WTC11 (cell line): ENCODE data around the gene ZNF668. TPM values are rescaled to one million over a fixed set of nuclear protein-coding genes. Genes with fewer than 3 reads are reported as not detected.
"Not testable (repeated sequence)": the region's sequence is repeated elsewhere in the genome, so short reads cannot be mapped to it uniquely, and the experiment has no call there.

ENCODE experiments used
- ATAC-seq: fragments of 200-7000 bp; cut with Tn5 transposase; 2 replicates; pipeline ENCODE4 v1.10.0; 2021; ENCODE audit warnings: mild to moderate bottlenecking, moderate library complexity
- CTCF ChIA-PET: fragments of 300-600 bp; sonication (Branson Sonifier 250); formaldehyde crosslinking; loops from one replicate; lab custom pipeline; 2021; ENCODE audit warnings: antibody characterized with exemption; lab: Charles Lee
- POLR2A ChIA-PET: fragments of 350-600 bp; sonication (Branson Sonifier 250); formaldehyde crosslinking; loops from one replicate; lab custom pipeline; 2021; ENCODE audit warnings: antibody characterized with exemption; lab: Charles Lee
- DNase-seq: peaks from one replicate; pipeline ENCODE4 v3.0.0; 2021; ENCODE audit warnings: low spot score
- H3K27ac Mint-ChIP-seq: 2 replicates; pipeline ENCODE4 v1.8.0; 2021; ENCODE audit warnings: mixed read lengths
- H3K27me3 Mint-ChIP-seq: 2 replicates; pipeline ENCODE4 v1.8.0; 2021; ENCODE audit warnings: low read depth, mild to moderate bottlenecking, moderate library complexity, mixed read lengths
- H3K36me3 Mint-ChIP-seq: 2 replicates; pipeline ENCODE4 v1.8.0; 2021; ENCODE audit warnings: mixed read lengths
- H3K4me1 Mint-ChIP-seq: 2 replicates; pipeline ENCODE4 v1.8.0; 2022; ENCODE audit warnings: mixed read lengths
- H3K4me3 Mint-ChIP-seq: 2 replicates; pipeline ENCODE4 v1.8.0; 2021; ENCODE audit warnings: mild to moderate bottlenecking, moderate library complexity, mixed read lengths
- H3K9me3 Mint-ChIP-seq: 2 replicates; pipeline ENCODE4 v1.8.0; 2021; ENCODE audit warnings: mixed read lengths
- CTCF ChIP-seq: fragments of 200-600 bp; IDR thresholded peaks from 2 replicates; pipeline ENCODE4 v1.8.0; 2022; ENCODE audit warnings: antibody characterized with exemption
- E2F1 ChIP-seq: sonication (generic); formaldehyde crosslinking; IDR thresholded peaks from 2 replicates; pipeline ENCODE4 v1.8.0; 2022; ENCODE audit warnings: mild to moderate bottlenecking, missing genetic modification reagents
- GABPB1 ChIP-seq: sonication (generic); formaldehyde crosslinking; IDR thresholded peaks from 2 replicates; pipeline ENCODE4 v1.8.1; 2023; ENCODE audit warnings: mild to moderate bottlenecking, missing genetic modification reagents
- HMGA2 ChIP-seq: fragments of 250-450 bp; sonication (Bioruptor Pico); IDR thresholded peaks from 2 replicates; pipeline ENCODE4 v1.4.0; 2021; ENCODE audit warnings: mild to moderate bottlenecking, moderate library complexity
- MAX ChIP-seq: sonication (generic); formaldehyde crosslinking; IDR thresholded peaks from 2 replicates; pipeline ENCODE4 v1.8.0; 2022; ENCODE audit warnings: mild to moderate bottlenecking, missing genetic modification reagents
- PREB ChIP-seq: sonication (generic); formaldehyde crosslinking; IDR thresholded peaks from 2 replicates; pipeline ENCODE4 v1.8.1; 2022; ENCODE audit warnings: mild to moderate bottlenecking, missing genetic modification reagents, moderate library complexity, borderline replicate concordance
- STAT6 ChIP-seq: sonication (generic); formaldehyde crosslinking; conservative IDR thresholded peaks from 2 replicates; pipeline ENCODE4 v1.8.1; 2023; ENCODE audit warnings: mild to moderate bottlenecking, low read depth, missing genetic modification reagents, moderate library complexity
- USF1 ChIP-seq: sonication (generic); formaldehyde crosslinking; IDR thresholded peaks from 2 replicates; pipeline ENCODE4 v1.8.0; 2022; ENCODE audit warnings: mild to moderate bottlenecking, missing genetic modification reagents
- USF2 ChIP-seq: sonication (generic); formaldehyde crosslinking; IDR thresholded peaks from 2 replicates; pipeline ENCODE4 v1.8.1; 2023; ENCODE audit warnings: mild to moderate bottlenecking, missing genetic modification reagents, moderate library complexity
- ZNF416 ChIP-seq: fragments of 250-450 bp; sonication (Bioruptor Pico); IDR thresholded peaks from 2 replicates; pipeline ENCODE4 v1.9.0; 2021; ENCODE audit warnings: mild to moderate bottlenecking, inconsistent platforms
- total RNA-seq: library from RNA; stranded (reverse); gene quantifications from 3 replicates; pipeline ENCODE4 v1.2.3, GENCODE V29; 2021

Gene ZNF668
- total RNA-seq, 1 experiment from 2014 or later = 17.3 TPM

GRCh38 chr16:31105677-31106213 is 31.7 kb upstream of the ZNF668 start:
- no peak overlapping the region for H3K4me3 Mint-ChIP-seq
- peaks cover 7% of the 10 kb centered on the region for H3K27me3 Mint-ChIP-seq
- peak; percentile 95 for DNase-seq
- no peaks in the 10 kb centered on the region for H3K9me3 Mint-ChIP-seq
- H3K4me1 Mint-ChIP-seq = peaks cover 9% of the 10 kb centered on the region; the same call in 1 of the 2 replicates
- H3K36me3 Mint-ChIP-seq = peaks cover 12% of the 10 kb centered on the region
- TF ChIP-seq E2F1 = no peak
- peak; percentile 45 for TF ChIP-seq USF2 (CRISPR knock-in tag)
- no peak for TF ChIP-seq STAT6 (CRISPR knock-in tag)
- TF ChIP-seq CTCF = peak; percentile 86
- no peak for TF ChIP-seq ZNF416 (CRISPR knock-in tag)
- TF ChIP-seq HMGA2 (CRISPR knock-in tag) = peak; percentile 10; the same call in 1 of the 2 replicates
- peak; percentile 21; the same call in 1 of the 2 replicates for TF ChIP-seq USF1
- TF ChIP-seq MAX (CRISPR knock-in tag) = peak; percentile 59; the same call in 1 of the 2 replicates
- no peak for TF ChIP-seq PREB (CRISPR knock-in tag)
- peak; percentile 85 for TF ChIP-seq GABPB1 (CRISPR knock-in tag)
- TF ChIP-seq, all 79 proteins: peak for 6
- POLR2A ChIA-PET = interaction anchor here (0.5 kb wide), 1 partner anchor 11 kb away, joined by 4 read pairs; no protein-coding TSS in a partner anchor
- ATAC-seq = peak; percentile 79
- CTCF ChIA-PET = no interaction called here
- H3K27ac Mint-ChIP-seq = no peak overlapping the region

GRCh38 chr16:31100876-31101641 is 27.0 kb upstream of the ZNF668 start:
- POLR2A ChIA-PET, ATAC-seq, H3K27ac Mint-ChIP-seq, H3K4me3 Mint-ChIP-seq, H3K36me3 Mint-ChIP-seq, H3K4me1 Mint-ChIP-seq, DNase-seq, H3K9me3 Mint-ChIP-seq: not testable (repeated sequence)
- peaks cover 11% of the 10 kb centered on the region for H3K27me3 Mint-ChIP-seq
- CTCF ChIA-PET = interaction anchor here (0.6 to 3.3 kb wide), 5 partner anchors 41 to 333 kb away, joined by 3 to 11 read pairs (median 4); partner anchors contain the start of gene HSD3B7
